Measurements from ENCODE around the gene TRIM59. TPM values are rescaled to one million over a fixed set of nuclear protein-coding genes. Genes with fewer than 3 reads are reported as not detected.
A peak's percentile ranks its signal among the peaks of the same experiment; 100 is the strongest.

The TRIM59 gene
- total RNA-seq, 1 donor from 2014 or later: 22.8 TPM

GRCh38 chr3:160403796-160404470 lies 45.7 kb downstream of the TRIM59 start:
- no peak for DNase-seq (ENCODE audit: low read depth, low spot score)

DNA sequence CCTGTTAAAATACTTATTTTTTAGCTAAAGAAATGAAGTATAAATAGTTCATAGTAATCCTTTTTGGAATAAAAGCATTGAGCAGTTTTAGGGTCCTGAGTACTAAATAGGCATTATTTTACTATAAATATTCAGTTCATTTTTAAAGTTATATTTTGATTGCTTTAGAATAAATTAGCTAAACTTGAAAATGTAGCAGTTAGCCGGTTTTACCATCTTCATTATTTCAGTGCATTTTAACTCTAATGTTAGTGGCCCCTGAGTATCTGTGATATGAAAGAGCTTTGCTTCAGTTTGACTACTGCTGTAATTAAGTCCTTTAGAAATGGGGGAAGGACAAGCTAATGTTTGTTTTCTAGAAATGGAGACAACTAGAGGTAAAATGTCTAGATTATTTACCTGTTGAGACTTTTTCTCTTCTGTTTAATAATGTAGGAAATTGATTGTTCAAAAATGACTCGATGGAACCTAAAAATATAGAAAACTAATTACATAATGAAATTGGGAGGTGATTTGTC lies 46.5 kb downstream of the TRIM59 start:
- DNase-seq (ENCODE audit: low read depth, low spot score): no peak

DNA sequence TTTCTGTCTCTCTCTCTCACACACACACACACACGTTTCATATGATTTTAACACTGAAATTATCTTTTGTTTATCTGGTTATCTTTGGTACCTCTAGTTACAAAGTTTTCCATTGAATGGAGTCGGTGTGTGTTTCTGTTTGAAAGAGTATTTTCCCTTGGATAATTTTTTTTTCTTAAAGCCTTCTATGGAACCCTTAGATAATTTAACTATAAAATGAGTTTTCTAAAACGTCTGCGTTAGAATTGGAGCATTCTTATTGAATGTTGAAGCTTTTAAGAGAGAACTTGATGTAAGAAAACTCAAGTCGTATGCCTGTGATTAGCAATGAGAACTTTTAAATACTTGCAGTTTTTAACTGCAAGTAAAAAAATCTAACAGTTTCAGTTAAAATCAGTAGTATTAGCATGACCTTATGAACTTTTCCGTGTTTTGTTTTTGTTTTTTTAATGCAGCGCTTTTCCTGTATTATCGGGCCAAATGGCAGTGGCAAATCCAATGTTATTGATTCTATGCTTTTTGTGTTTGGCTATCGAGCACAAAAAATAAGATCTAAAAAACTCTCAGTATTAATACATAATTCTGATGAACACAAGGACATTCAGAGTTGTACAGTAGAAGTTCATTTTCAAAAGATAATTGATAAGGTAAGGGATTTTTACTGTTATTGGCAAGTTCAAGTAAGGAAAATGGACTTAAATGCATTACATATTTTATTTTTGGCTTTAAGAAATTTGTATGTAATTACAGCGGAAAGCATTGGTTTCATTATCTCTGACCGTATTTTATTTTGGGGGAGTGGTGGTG lies 47.2 kb downstream of the TRIM59 start:
- no peak for DNase-seq (ENCODE audit: low read depth, low spot score)

DNA sequence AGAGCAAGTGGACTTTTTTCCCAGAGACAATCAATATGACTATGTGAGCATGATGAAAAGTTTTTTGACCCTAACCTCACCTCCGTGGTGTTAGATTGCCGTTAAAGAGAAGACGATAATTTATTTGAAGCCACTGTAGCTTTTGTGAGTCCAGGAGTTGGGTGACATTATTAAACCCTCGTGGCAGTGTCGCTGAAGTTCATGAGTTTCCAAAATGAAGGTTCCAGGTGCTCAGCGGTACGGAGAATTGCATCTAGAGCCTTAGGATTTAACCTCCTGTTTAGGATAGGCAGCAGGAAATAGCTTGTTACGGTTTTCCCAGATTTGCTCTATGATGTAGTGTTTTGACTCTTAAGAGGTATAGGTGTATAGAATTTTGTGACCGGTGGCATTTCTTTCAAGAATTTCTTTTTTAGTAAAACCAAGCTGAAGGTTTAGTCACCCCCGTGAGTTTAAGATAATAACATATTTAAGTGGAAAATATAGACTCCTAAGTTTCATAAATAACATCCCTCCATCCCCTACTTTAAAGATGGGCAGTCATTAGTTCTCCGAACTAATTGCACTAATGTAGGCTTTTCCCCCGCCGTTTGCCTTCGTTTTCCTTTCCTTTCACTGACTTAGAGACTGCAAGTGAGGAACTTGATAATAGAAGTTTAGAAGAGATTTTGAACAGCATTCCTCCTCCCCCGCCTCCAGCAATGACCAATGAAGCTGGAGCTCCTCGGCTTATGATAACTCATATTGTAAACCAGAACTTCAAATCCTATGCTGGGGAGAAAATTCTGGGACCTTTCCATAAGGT lies 48.1 kb downstream of the TRIM59 start:
- no peak for DNase-seq (ENCODE audit: low read depth, low spot score)

GRCh38 chr3:160400702-160401150 lies 48.9 kb downstream of the TRIM59 start:
- no peak for DNase-seq (ENCODE audit: low read depth, low spot score)

GRCh38 chr3:160400030-160400701 lies 49.4 kb downstream of the TRIM59 start:
- DNase-seq (ENCODE audit: low read depth, low spot score): no peak

GRCh38 chr3:160399125-160400029 lies 50.2 kb downstream of the TRIM59 start, which contains the start of the genes IFT80 and SMC4:
Gene IFT80 (minus strand): TSS chr3:160399225. CDS start chr3:160384600, 14,625 bp downstream.
Gene SMC4 (plus strand): TSS chr3:160399650. CDS start chr3:160400827, 1,177 bp downstream.
- peak; percentile 87 for DNase-seq (ENCODE audit: low read depth, low spot score)

- no peak for DNase-seq (ENCODE audit: low read depth, low spot score)
These were observed 50.8 kb downstream of the TRIM59 start for GRCh38 chr3:160398820-160399124.

DNA sequence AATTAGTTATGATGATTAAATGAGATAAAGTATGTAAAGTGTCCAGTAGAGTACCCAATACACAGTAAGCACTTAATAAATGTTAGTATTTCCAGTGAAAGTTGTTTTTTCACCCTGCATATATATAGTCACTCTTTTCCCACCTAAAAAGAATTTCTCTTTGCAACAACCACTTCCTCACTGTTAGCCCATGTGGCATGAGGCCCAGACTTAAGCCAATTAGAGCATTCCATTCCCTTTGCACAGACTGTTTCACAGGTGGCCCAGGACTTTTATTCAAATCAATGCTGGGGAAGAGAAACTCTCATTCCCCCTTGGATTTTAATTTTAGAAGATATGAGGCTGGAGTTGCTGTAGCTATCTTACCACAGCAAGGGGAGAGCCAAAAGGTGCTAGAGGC lies 54.3 kb downstream of the TRIM59 start:
- DNase-seq (ENCODE audit: low read depth, low spot score): no peak

DNA sequence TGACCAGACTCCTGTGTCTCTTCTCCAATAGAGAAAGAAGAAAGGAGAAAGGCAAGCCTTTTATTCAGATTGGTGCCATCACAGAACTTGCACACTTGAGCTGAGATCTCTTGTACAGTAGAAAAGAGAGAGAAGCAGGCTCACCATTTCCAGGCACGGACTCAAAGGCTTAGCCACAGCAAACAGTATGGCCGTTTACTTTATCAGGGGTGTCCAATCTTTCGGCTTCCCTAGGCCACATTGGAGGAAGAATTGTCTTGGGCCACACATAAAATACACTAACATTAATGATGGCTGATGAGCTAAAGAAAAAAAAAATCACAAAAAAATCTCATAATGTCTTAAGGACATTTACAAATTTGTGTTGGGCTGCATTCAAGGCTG lies 55.6 kb downstream of the TRIM59 start:
- DNase-seq (ENCODE audit: low read depth, low spot score): no peak

DNA sequence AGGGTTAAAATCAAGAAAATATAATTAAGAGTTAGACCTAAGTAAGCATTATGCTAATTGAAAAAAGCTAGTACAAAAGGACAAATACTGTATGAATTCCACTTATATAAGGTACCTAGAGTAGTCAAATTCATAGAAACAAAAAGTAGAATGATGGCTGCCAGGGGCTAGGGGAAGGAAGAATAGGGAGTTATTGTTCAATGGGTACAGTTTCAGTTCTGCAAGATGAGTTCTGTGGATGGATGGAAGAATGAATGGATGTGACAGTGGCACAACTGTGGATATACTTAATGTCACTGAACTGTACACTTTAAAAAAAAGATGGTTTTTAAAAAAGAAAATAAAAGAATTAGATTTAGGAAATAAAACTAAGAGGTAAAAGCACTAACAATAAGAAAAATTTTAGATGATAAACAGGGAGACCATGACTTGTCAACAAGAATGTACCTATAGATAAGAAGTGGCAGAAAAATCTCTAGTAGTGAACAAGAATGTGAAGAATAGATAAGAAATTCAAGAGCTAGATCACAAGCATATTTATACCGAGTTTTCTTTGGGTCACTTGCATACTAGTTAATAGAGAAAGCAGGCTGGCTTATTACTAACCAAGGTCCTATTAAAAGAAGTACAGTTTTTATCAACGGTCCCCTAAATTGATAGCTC lies 56.1 kb downstream of the TRIM59 start:
- DNase-seq (ENCODE audit: low read depth, low spot score): no peak

GRCh38 chr3:160392798-160393197 lies 56.8 kb downstream of the TRIM59 start:
- DNase-seq (ENCODE audit: low read depth, low spot score): no peak

- DNase-seq (ENCODE audit: low read depth, low spot score): no peak
These were observed 58.9 kb downstream of the TRIM59 start for GRCh38 chr3:160390565-160391138.

Other genes with a start within 250 kb of the TRIM59 start
- gene C3orf80, start 224.4 kb downstream of the TRIM59 start, total RNA-seq: 0.04 and 0.07 TPM in 2 replicates
- gene IFT80, start 50.6 kb downstream of the TRIM59 start, total RNA-seq: 17.7 and 20.9 TPM in 2 replicates
- gene SMC4, start 50.1 kb downstream of the TRIM59 start, total RNA-seq: 72.6 and 132 TPM in 2 replicates
- gene KPNA4, start 115.8 kb upstream of the TRIM59 start, total RNA-seq: 41.5 and 50.1 TPM in 2 replicates
- gene ARL14, start 227.4 kb upstream of the TRIM59 start, total RNA-seq: not detected in 2 replicates

Data from pulmonary artery endothelial cell (primary cell).